Measurements from ENCODE around the gene SNF8.

DNA sequence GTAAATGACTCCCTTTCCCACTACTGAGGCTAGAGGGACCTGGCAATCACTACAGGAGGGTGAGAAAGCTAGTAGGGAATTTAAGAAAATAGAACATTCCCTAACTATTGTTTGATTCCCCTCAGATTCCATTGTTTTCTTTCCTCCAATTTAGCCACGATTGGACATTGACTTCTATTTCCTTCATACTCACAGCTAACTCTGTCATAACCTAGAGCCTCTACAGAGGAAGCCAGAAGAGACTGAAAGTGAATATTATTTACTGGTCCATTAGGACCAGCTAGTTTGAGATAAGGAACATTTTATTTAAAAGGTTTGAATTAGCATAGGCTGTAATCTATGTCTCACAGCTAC, 14.9 kb downstream of the SNF8 start:
- TF ChIP-seq, protein P1, sequence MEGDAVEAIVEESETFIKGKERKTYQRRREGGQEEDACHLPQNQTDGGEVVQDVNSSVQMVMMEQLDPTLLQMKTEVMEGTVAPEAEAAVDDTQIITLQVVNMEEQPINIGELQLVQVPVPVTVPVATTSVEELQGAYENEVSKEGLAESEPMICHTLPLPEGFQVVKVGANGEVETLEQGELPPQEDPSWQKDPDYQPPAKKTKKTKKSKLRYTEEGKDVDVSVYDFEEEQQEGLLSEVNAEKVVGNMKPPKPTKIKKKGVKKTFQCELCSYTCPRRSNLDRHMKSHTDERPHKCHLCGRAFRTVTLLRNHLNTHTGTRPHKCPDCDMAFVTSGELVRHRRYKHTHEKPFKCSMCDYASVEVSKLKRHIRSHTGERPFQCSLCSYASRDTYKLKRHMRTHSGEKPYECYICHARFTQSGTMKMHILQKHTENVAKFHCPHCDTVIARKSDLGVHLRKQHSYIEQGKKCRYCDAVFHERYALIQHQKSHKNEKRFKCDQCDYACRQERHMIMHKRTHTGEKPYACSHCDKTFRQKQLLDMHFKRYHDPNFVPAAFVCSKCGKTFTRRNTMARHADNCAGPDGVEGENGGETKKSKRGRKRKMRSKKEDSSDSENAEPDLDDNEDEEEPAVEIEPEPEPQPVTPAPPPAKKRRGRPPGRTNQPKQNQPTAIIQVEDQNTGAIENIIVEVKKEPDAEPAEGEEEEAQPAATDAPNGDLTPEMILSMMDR (IDR thresholded peaks at IDR 0.05), result no peak
- no peak for TF ChIP-seq POLR2A (IDR thresholded peaks at IDR 0.05)

Measured in Peyer's patch (tissue), 4 donors.